K562 (cell line): ENCODE measurements around the gene HNRNPA3. TPM values are rescaled to one million over a fixed set of nuclear protein-coding genes. Genes with fewer than 3 reads are reported as not detected.

Experiments
- ATF3 ChIP-seq, 2 experiments: fragments of 450-650 bp in 1 of 2; sonication (generic) in 1 of 2; formaldehyde crosslinking in 1 of 2; IDR thresholded peaks in 1 of 2; conservative IDR thresholded peaks in 1 of 2; 2 replicates each; pipeline versions ENCODE4 v1.6.1 to v1.8.1; 2016 to 2023; ENCODE audit warnings: mild to moderate bottlenecking in 2 of 2, moderate library complexity in 2 of 2, inconsistent platforms in 1 of 2, missing genetic modification reagents in 1 of 2
- ATF7 ChIP-seq: fragments of 450-650 bp; IDR thresholded peaks from 2 replicates; pipeline ENCODE4 v1.7.1; 2014; ENCODE audit warnings: mild to moderate bottlenecking, moderate library complexity
- CHAMP1 ChIP-seq: fragments of 450-650 bp; IDR thresholded peaks from 2 replicates; pipeline ENCODE4 v1.6.1; 2016; ENCODE audit warnings: mild to moderate bottlenecking
- ELF4 ChIP-seq: fragments of 450-650 bp; formaldehyde crosslinking; IDR thresholded peaks from 2 replicates; pipeline ENCODE4 v1.4.0; 2022; ENCODE audit warnings: missing genetic modification characterization
- HSF4 ChIP-seq: fragments of 250-450 bp; sonication (Bioruptor Pico); IDR thresholded peaks from 2 replicates; pipeline ENCODE4 v2.1.2; 2022; ENCODE audit warnings: mild to moderate bottlenecking, moderate library complexity, borderline replicate concordance
- IFI16 ChIP-seq: fragments of 250-450 bp; sonication (Bioruptor Pico); IDR thresholded peaks from 2 replicates; pipeline ENCODE4 v2.1.2; 2022; ENCODE audit warnings: mild to moderate bottlenecking, inconsistent platforms
- NFRKB ChIP-seq: fragments of 450-650 bp; IDR thresholded peaks from 2 replicates; pipeline ENCODE4 v1.6.1; 2016; ENCODE audit warnings: low read depth
- NR2C2 ChIP-seq, 2 experiments: fragments of 200-800 bp in 1 of 2; sonication (Bioruptor generic) in 1 of 2; sonication (generic) in 1 of 2; formaldehyde crosslinking in 1 of 2; IDR thresholded peaks; 2 replicates each; pipeline versions ENCODE4 v1.6.1 to v1.8.0; 2016 to 2022; ENCODE audit warnings: mild to moderate bottlenecking in 1 of 2, missing compliant biosample characterization in 1 of 2, missing genetic modification characterization in 1 of 2, missing genetic modification reagents in 1 of 2
- ZKSCAN8 ChIP-seq: fragments of 200-800 bp; sonication (Bioruptor generic); IDR thresholded peaks from 2 replicates; pipeline ENCODE4 v1.6.1; 2016; ENCODE audit warnings: missing genetic modification characterization, missing compliant biosample characterization
- ZNF75A ChIP-seq: fragments of 450-650 bp; formaldehyde crosslinking; IDR thresholded peaks from 2 replicates; pipeline ENCODE4 v1.4.0; 2020; ENCODE audit warnings: mild to moderate bottlenecking
- polyA plus RNA-seq, 8 experiments: library from polyadenylated mRNA; depleted of rRNA in 4 of 8; stranded (reverse) in 5 of 8; unstranded in 3 of 8; fragments of >200 nt; fragmentation: Nextera tagmentation in 2 of 8; fragmentation: Illumina TruSeq in 1 of 8; extraction: Ambion mirVana in 2 of 8; extraction: Trizol in 1 of 8; gene quantifications; 2 replicates each; pipeline versions ENCODE4 v1.2.1 to v1.2.3, GENCODE V29; 2011 to 2014; ENCODE audit warnings: inconsistent platforms in 1 of 8, missing spikeins in 1 of 8
- total RNA-seq, 7 experiments: library from RNA; depleted of rRNA in 6 of 7; stranded (reverse); fragments of >200 nt in 6 of 7; fragmentation: Illumina TruSeq in 2 of 7; extraction: Trizol in 2 of 7; gene quantifications; 2 replicates each; pipeline versions ENCODE4 v1.2.1 to v1.2.3, GENCODE V29; 2011 to 2021; ENCODE audit warnings: low replicate concordance in 1 of 7
- TF ChIP-seq, protein P1 (sequence below), 2 experiments: fragments of 250-450 bp in 1 of 2; fragments of 450-650 bp in 1 of 2; sonication (Bioruptor Pico) in 1 of 2; IDR thresholded peaks; 2 replicates each; pipeline versions ENCODE4 v1.6.1 to v1.8.0; 2016 to 2021; ENCODE audit warnings: mild to moderate bottlenecking in 2 of 2, moderate library complexity in 2 of 2, missing compliant biosample characterization in 1 of 2, missing genetic modification characterization in 1 of 2
- TF ChIP-seq, protein P2 (sequence below), 2 experiments: fragments of 200-800 bp in 1 of 2; sonication (Bioruptor generic) in 1 of 2; sonication (generic) in 1 of 2; formaldehyde crosslinking in 1 of 2; IDR thresholded peaks in 1 of 2; conservative IDR thresholded peaks in 1 of 2; 2 replicates each; pipeline versions ENCODE4 v1.5.0 to v1.6.1; 2016 to 2020; ENCODE audit warnings: missing compliant biosample characterization in 1 of 2, missing genetic modification characterization in 1 of 2, missing genetic modification reagents in 1 of 2

Gene HNRNPA3
- total and polyA plus RNA-seq, 9 of the 15 experiments (the other 6 are each of a cell fraction or from before 2014, with no cell fraction given) = 72.8 to 428 (median 192) TPM

DNA sequence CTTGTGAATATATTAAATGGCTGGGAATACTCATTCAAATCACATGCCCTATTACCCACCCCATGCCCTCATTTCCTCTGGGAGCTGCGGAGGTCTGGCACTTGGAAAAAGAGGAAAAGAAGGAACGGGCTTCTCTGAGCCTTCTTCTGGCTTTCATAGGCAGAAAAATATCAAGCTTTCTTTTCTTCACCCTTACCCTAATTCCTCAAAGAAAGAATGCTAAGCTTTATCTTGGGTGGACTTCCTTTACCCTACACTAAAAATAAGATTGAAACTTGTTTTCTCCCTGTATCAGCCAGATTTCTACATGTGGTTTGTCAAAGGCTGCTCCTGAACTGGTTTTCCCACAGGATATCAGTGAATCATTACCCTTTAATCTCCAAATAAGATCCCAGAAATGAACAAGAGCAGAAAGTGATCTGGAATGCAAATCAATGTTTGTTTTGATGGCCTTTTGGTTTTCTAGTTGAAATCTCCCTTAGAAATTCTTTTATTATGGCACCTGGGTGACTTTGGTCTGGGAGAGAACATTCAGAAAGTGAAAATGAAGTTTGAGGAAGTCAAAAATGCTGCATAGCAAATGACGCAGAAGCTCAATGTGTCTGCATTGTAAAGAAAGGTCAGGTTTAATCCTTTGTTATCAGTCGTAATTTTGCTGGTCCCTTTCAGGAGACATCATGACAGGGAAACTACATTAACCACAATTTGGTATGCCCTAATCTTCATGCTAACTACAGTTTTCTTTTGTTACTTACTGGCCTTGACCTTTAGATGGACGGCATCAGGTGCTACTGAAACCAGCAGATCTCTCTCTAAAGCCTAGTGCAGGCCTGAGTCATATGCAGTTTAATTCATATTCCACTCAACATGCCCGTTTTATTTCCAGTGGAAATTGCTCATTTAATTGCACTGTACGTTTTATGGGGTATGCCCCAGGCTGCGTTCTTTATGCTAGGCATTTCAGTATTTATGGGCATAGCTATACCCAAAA lies 46.6 kb upstream of the HNRNPA3 start (continued):
- TF ChIP-seq, protein P1, sequence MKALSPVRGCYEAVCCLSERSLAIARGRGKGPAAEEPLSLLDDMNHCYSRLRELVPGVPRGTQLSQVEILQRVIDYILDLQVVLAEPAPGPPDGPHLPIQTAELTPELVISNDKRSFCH (CRISPR knock-in tag; IDR thresholded peaks at IDR 0.05) = no peak
- TF ChIP-seq, protein P1 (tag; IDR thresholded peaks at IDR 0.05) = peak; percentile 98
- TF ChIP-seq NR2C2 (CRISPR knock-in tag; IDR thresholded peaks at IDR 0.05) = no peak
- peak; percentile 82 for TF ChIP-seq NR2C2 (tag; IDR thresholded peaks at IDR 0.05)
- TF ChIP-seq ZNF75A = 0 out of 2 replicates have a peak, but pooled peaks have one; percentile 16
- peak; percentile 38; the same call in 1 of the 2 replicates for TF ChIP-seq ATF7
- no peak for TF ChIP-seq CHAMP1
- TF ChIP-seq ELF4 (CRISPR knock-in tag) = no peak
- TF ChIP-seq, protein P2, sequence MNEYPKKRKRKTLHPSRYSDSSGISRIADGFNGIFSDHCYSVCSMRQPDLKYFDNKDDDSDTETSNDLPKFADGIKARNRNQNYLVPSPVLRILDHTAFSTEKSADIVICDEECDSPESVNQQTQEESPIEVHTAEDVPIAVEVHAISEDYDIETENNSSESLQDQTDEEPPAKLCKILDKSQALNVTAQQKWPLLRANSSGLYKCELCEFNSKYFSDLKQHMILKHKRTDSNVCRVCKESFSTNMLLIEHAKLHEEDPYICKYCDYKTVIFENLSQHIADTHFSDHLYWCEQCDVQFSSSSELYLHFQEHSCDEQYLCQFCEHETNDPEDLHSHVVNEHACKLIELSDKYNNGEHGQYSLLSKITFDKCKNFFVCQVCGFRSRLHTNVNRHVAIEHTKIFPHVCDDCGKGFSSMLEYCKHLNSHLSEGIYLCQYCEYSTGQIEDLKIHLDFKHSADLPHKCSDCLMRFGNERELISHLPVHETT (CRISPR knock-in tag; conservative IDR thresholded peaks at IDR 0.05 in 1 of 2, IDR thresholded peaks at IDR 0.05 in 1 of 2) = peak in 1 of 2 experiments; percentile 71; a peak in 2 of 4 replicates
- TF ChIP-seq ATF3 (IDR thresholded peaks at IDR 0.05) = 0 out of 2 replicates have a peak, but pooled peaks have one; percentile 22
- TF ChIP-seq ATF3 (CRISPR knock-in tag; conservative IDR thresholded peaks at IDR 0.05) = no peak
- 0 out of 2 replicates have a peak, but pooled peaks have one; percentile 24 for TF ChIP-seq HSF4 (CRISPR knock-in tag)
- TF ChIP-seq ZKSCAN8 (CRISPR knock-in tag) = peak; percentile 5; the same call in 1 of the 2 replicates
- TF ChIP-seq IFI16 (CRISPR knock-in tag) = no peak
- TF ChIP-seq NFRKB = 0 out of 2 replicates have a peak, but pooled peaks have one; percentile 39
